AG04450 (cell line): ENCODE data around the gene CPNE2. TPM values are rescaled to one million over a fixed set of nuclear protein-coding genes. Genes with fewer than 3 reads are reported as not detected.

Experiments used
- CTCF ChIA-PET: fragments of 300-600, 350-600 bp; formaldehyde crosslinking; extraction: SDS; loops from one replicate; lab custom pipeline; 2022; ENCODE audit warnings: antibody characterized with exemption, inconsistent platforms; lab: Charles Lee
- POLR2A ChIA-PET: fragments of 350-600 bp; formaldehyde crosslinking; extraction: SDS; loops from one replicate; lab custom pipeline; 2021; ENCODE audit warnings: antibody characterized with exemption, inconsistent platforms; lab: Yijun Ruan, JAX
- DNase-seq: peaks from one replicate; pipeline ENCODE4 v3.0.0-alpha.2; 2011; ENCODE audit warnings: low read depth, low spot score
- H3K27ac ChIP-seq: one replicate; pipeline ENCODE4 v1.5.1; 2012; ENCODE audit warnings: low read depth, low read length, control low read depth
- H3K27me3 ChIP-seq: one replicate; pipeline ENCODE4 v1.6.0; 2012; ENCODE audit warnings: low read length; ENCODE audit not compliant: control insufficient read depth, insufficient read depth
- H3K4me3 ChIP-seq: 2 replicates; pipeline ENCODE4 v1.5.1; 2011; ENCODE audit warnings: mild to moderate bottlenecking, low read depth, low read length, control low read depth
- H3K9me3 ChIP-seq: 2 replicates; pipeline ENCODE4 v1.5.1; 2012; ENCODE audit warnings: low read length; ENCODE audit not compliant: control insufficient read depth, insufficient read depth
- CTCF ChIP-seq: IDR thresholded peaks from 2 replicates; pipeline ENCODE4 v1.5.1; 2011; ENCODE audit warnings: low read depth, low read length, control low read depth, inconsistent platforms
- polyA plus RNA-seq: library from polyadenylated mRNA; depleted of rRNA; stranded (reverse); fragments of >200 nt; gene quantifications from 2 replicates; pipeline ENCODE4 v1.2.3, GENCODE V29; 2011; rRNA removed

Gene CPNE2
- polyA plus RNA-seq, 1 experiment = 26.2 TPM

- H3K9me3 ChIP-seq = no peaks in the 10 kb centered on the region
- ChIA-PET POLR2A (interaction anchor here (0.8 kb wide), 1 partner anchor 240 kb away, joined by 4 read pairs; no protein-coding TSS in a partner anchor), CTCF (no interaction called here)
- peak overlapping the region; percentile 87 for H3K27ac ChIP-seq
- no peaks in the 10 kb centered on the region for H3K27me3 ChIP-seq
- DNase-seq = no peak
- no peak overlapping the region for H3K4me3 ChIP-seq
- TF ChIP-seq CTCF = no peak
These were observed 100.5 kb downstream of the CPNE2 start for GRCh38 chr16:57192720-57193486.

DNA sequence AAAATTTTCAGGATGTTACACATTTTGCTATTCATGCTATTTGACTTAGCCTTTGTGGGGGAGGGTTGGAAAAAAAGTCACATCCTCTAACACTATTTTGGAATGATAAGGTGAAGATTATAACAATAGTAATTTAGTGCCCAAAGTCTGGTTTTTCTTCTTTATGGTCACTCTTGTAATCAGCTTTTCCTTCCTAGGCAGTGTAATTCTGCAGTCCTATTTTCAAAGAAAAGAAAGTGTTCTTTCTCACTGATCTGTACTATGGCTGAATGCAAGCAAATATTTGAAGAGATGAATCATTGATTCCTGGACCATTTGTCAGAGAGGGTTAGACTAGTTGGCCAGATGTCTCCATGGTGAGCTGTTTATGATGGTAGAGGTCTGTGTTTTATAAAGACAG is 102.1 kb downstream of the CPNE2 start:
- CTCF ChIA-PET = interaction anchor here (0.6 to 1.0 kb wide), 3 partner anchors 11 to 102 kb away, joined by 3 to 4 read pairs (median 3); partner anchors contain the start of gene CPNE2
- peak overlapping the region; percentile 11; the same call in 1 of the 2 replicates for H3K4me3 ChIP-seq

DNA sequence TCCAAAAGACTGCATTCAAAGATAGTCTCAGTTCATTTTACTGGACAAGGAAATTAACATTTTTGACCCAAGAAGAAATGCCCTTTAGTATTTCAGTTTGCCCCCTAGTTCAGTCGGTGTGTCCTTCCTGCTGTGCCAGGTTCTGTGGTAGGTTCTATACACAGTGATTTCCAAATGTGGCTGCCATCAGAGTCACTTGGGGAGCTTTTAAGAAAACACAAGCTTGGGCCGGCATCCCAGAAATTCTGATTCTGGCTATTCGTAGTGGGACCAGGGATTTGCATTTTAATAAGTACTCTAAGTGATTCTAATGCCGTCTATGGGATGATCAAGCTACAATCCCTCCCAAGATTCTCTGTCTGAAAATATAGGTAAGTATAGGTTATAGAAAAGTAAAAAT is 103.9 kb downstream of the CPNE2 start:
- no peak overlapping the region for H3K27ac ChIP-seq
- no peak for TF ChIP-seq CTCF
- no peaks in the 10 kb centered on the region for H3K9me3 ChIP-seq
- no peaks in the 10 kb centered on the region for H3K27me3 ChIP-seq
- CTCF ChIA-PET = no interaction called here
- H3K4me3 ChIP-seq = no peak overlapping the region
- POLR2A ChIA-PET = interaction anchor here (1.7 kb wide), 1 partner anchor 11 kb away, joined by 5 read pairs; the partner anchor contains the start of genes PSME3IP1 and RSPRY1
- DNase-seq = no peak

More for the DNA sequence above, 102.1 kb downstream of the CPNE2 start:
- no peaks in the 10 kb centered on the region for H3K27me3 ChIP-seq
- H3K9me3 ChIP-seq = no peaks in the 10 kb centered on the region
- no peak overlapping the region for H3K27ac ChIP-seq
- no peak for TF ChIP-seq CTCF
- POLR2A ChIA-PET = interaction anchor here (1.2 kb wide), 2 partner anchors 9 to 51 kb away, joined by 5 to 17 read pairs; partner anchors contain the start of genes ARL2BP, PSME3IP1 and RSPRY1
- peak; percentile 71 for DNase-seq

DNA sequence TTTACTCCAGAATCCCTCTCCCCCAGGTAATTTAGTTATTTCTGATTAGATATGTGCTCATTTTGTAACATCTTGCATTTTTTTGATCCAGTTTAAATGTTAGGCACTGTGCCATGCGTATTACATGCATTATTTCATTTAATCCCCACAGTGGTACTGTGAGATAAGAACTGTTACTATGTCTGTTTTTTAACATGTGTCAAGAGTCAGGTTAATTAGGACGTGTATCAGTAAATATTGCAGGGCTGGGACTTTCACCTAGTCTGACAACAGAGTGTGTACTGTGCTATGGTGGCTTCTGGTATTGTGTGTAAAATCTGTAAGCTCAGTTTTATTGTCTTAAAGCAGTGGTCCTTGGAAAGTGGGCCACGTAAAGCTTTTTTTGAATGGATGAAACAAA is 104.4 kb downstream of the CPNE2 start:
- no peak for TF ChIP-seq CTCF
- Histone ChIP-seq H3K27ac (no peak overlapping the region), H3K4me3 (no peak overlapping the region), H3K27me3 (no peaks in the 10 kb centered on the region), H3K9me3 (no peaks in the 10 kb centered on the region)
- ChIA-PET POLR2A (interaction anchor here (1.7 kb wide), 1 partner anchor 11 kb away, joined by 5 read pairs; the partner anchor contains the start of genes PSME3IP1 and RSPRY1), CTCF (no interaction called here)
- DNase-seq = no peak

Other genes with a start within 250 kb of the CPNE2 start
- gene SLC12A3, start 227.4 kb upstream of the CPNE2 start, polyA plus RNA-seq = not detected in 2 replicates
- gene HERPUD1, start 160.4 kb upstream of the CPNE2 start, polyA plus RNA-seq = 207 and 215 TPM in 2 replicates
- gene CETP, start 130.6 kb upstream of the CPNE2 start, polyA plus RNA-seq = 0.09 and 0.17 TPM in 2 replicates
- gene NLRC5, start 103.0 kb upstream of the CPNE2 start, polyA plus RNA-seq = 9.2 and 13.1 TPM in 2 replicates
- 68.9 and 70.5 TPM in 2 replicates for gene PSME3IP1, start 93.5 kb downstream of the CPNE2 start, polyA plus RNA-seq
- 54.3 and 63.8 TPM in 2 replicates for gene RSPRY1, start 93.7 kb downstream of the CPNE2 start, polyA plus RNA-seq
- 84.7 and 107 TPM in 2 replicates for gene ARL2BP, start 152.7 kb downstream of the CPNE2 start, polyA plus RNA-seq
- 0.06 and 0.10 TPM in 2 replicates for gene PLLP, start 192.1 kb downstream of the CPNE2 start, polyA plus RNA-seq